Skeletal muscle satellite cell (primary cell): Measurements from ENCODE around the gene MUC5AC.
"Not testable (repeated sequence)": the region's sequence is repeated elsewhere in the genome, so short reads cannot be mapped to it uniquely, and the experiment has no call there.

Experiments
- H3K27me3 ChIP-seq: 2 replicates; pipeline ENCODE4 v1.7.0; 2013; ENCODE audit warnings: low read length; ENCODE audit not compliant: control insufficient read depth, insufficient read depth
- H3K36me3 ChIP-seq: 2 replicates; pipeline ENCODE4 v1.7.0; 2013; ENCODE audit warnings: mild to moderate bottlenecking, control low read depth, low read length; ENCODE audit not compliant: insufficient read depth
- H3K4me1 ChIP-seq: 2 replicates; pipeline ENCODE4 v1.7.0; 2013; ENCODE audit warnings: low read length; ENCODE audit not compliant: control insufficient read depth, insufficient read depth
- H3K4me2 ChIP-seq: 2 replicates; pipeline ENCODE4 v1.7.0; 2013; ENCODE audit warnings: mild to moderate bottlenecking, low read length
- H3K4me3 ChIP-seq: 2 replicates; pipeline ENCODE4 v1.7.0; 2013; ENCODE audit warnings: low read length
- H3K9ac ChIP-seq: 2 replicates; pipeline ENCODE4 v1.7.0; 2013; ENCODE audit warnings: mild to moderate bottlenecking, low read depth, low read length, moderate library complexity
- H3K9me3 ChIP-seq: replicated peaks from 2 replicates; pipeline ENCODE4 v1.7.0; 2013; ENCODE audit warnings: mild to moderate bottlenecking, control low read depth, low read length

The MUC5AC gene

DNA sequence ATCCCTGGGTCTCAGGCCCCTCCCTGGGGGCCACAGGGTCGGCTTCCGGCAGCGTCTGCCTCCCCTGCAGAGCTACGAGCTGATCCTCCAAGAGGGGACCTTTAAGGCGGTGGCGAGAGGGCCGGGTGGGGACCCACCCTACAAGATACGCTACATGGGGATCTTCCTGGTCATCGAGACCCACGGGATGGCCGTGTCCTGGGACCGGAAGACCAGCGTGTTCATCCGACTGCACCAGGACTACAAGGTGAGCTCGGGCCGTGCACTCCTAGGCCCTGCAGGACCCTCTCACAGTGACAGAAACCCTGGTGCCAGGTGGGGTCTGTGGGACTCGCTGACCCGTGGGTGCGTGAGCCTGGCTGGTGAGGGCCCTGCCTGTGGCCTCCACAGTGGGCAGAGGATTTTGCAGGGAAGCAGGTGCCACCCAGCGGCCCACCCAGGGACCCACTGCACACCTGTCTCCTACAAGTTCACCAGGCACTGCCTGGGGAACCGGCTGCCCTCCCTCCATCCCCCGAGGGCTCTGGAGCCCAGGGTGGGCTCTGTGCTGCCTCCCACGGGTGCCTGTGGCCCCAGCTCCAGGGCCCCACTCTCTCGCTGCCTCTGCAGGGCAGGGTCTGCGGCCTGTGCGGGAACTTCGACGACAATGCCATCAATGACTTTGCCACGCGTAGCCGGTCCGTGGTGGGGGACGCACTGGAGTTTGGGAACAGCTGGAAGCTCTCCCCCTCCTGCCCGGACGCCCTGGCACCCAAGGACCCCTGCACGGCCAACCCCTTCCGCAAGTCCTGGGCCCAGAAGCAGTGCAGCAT, 78.8 kb downstream of the MUC5AC start:
- H3K9ac ChIP-seq, result no peak overlapping the region
- H3K36me3 ChIP-seq, result no peaks in the 10 kb centered on the region
- no peak overlapping the region for H3K4me2 ChIP-seq
- no peak overlapping the region for H3K4me3 ChIP-seq
- no peaks in the 10 kb centered on the region for H3K4me1 ChIP-seq
- no peaks in the 10 kb centered on the region for H3K9me3 ChIP-seq
- peaks cover 3% of the 10 kb centered on the region for H3K27me3 ChIP-seq

DNA sequence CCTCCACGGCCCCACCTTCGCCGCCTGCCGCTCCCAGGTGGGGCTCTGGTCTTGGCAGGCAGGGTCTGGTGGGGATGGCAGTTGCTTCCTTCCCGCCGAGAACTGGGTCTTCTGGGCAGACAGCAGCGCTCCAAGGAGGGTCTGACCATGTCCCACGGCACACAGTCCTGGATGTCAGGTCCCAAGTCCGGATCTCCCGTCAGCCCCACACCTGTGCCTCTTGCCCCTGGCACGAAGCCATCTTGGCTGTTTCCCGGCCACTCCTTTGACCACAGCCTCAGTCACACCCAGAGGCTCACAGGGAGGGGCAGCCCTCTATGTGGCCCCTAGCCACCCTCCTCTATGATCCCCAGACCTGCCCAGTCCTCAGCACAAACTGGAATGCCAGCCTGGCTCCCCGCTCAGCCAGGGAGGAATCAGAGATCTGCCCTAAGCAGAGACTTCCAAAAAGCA, 79.4 kb downstream of the MUC5AC start:
- no peak overlapping the region for H3K4me2 ChIP-seq
- H3K9ac ChIP-seq, result no peak overlapping the region
- H3K4me3 ChIP-seq, result no peak overlapping the region
- H3K36me3 ChIP-seq, result no peaks in the 10 kb centered on the region
- H3K4me1 ChIP-seq, result no peaks in the 10 kb centered on the region
- H3K27me3 ChIP-seq, result peaks cover 3% of the 10 kb centered on the region
- H3K9me3 ChIP-seq, result no peaks in the 10 kb centered on the region

DNA sequence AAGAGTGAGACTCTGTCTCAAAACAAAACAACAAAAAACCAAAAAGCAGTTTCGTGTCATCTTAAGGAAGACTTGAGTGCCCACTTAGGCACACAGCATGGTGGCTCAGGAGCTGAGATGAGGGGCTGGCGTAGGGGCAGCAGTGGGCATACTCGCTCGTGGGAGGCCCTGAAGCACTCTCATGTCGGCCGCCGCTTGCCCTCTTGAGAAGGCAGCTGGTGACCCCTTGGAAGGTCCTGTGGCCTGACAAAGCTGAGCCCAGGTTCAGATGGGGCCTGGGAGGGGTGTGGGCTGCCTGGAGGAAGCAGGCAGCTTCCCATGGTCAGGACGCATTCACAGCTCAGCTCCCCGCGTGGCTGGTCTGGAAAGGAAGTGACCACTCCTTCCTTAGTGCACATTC, 80.1 kb downstream of the MUC5AC start:
- H3K9ac ChIP-seq, result no peak overlapping the region

DNA sequence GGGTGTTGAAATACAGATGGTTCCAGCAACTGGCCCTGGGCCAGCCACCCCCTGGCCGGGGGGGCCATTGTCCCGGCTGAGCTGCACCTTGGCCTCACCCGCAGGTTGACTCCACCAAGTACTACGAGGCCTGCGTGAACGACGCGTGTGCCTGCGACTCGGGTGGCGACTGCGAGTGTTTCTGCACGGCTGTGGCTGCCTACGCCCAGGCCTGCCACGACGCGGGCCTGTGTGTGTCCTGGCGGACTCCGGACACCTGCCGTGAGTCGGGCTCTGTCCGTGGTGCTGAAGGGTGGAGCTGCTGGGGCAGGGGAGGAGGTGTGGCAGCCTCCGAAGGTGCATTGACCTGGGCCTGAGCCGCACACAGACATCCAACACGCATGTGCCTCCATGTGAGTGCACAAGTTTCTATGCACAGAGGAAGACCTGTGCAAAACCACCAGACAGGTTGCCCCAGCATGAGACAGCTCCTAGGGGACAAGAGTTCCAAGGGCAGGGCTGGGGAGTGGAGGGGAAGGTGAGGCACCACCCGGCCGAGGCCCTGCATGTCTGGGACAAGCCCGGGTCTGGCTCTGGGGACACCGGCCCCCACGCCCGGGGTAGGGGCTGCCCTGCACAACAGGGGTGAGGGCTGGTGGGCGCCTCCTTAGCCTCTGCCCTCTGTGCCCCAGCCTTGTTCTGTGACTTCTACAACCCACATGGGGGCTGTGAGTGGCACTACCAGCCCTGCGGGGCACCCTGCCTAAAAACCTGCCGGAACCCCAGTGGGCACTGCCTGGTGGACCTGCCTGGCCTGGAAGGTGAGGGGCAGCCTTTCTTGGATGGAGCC, 81.2 kb downstream of the MUC5AC start:
- no peak overlapping the region for H3K4me2 ChIP-seq
- H3K9ac ChIP-seq, result no peak overlapping the region
- no peak overlapping the region for H3K4me3 ChIP-seq
- no peaks in the 10 kb centered on the region for H3K4me1 ChIP-seq
- peaks cover 3% of the 10 kb centered on the region for H3K27me3 ChIP-seq
- no peaks in the 10 kb centered on the region for H3K9me3 ChIP-seq
- H3K36me3 ChIP-seq, result no peaks in the 10 kb centered on the region

More for the DNA sequence above, 80.1 kb downstream of the MUC5AC start:
- Histone ChIP-seq H3K4me2 (no peak overlapping the region), H3K36me3 (no peaks in the 10 kb centered on the region), H3K9me3 (no peaks in the 10 kb centered on the region), H3K27me3 (peaks cover 3% of the 10 kb centered on the region), H3K4me3 (no peak overlapping the region), H3K4me1 (no peaks in the 10 kb centered on the region)

DNA sequence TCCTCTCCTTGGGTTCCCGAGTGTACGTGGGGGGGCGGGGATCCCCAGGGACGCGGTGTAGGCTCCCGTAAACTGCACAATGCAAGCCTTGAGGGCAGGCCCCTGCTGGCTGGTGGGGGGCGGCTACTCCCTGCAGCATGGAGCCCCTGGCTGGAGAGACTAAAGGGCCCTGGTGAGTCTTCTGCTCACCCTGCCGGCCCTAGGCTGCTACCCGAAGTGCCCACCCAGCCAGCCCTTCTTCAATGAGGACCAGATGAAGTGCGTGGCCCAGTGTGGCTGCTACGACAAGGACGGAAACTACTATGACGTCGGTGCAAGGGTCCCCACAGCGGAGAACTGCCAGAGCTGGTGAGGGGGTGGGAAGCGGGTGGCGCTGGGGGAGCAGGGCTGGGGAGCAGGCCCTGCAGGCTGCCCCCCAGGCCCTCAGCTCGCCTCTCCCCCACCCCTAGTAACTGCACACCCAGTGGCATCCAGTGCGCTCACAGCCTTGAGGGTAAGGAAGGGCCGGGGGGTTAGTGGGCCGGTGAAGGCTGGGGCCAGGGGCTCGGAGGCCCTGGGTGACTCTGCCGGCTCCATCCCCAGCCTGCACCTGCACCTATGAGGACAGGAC, 81.9 kb downstream of the MUC5AC start:
- Histone ChIP-seq H3K36me3 (no peaks in the 10 kb centered on the region), H3K9ac (no peak overlapping the region), H3K4me3 (no peak overlapping the region), H3K27me3 (peaks cover 3% of the 10 kb centered on the region), H3K4me1 (no peaks in the 10 kb centered on the region), H3K9me3 (no peaks in the 10 kb centered on the region), H3K4me2 (no peak overlapping the region)

DNA sequence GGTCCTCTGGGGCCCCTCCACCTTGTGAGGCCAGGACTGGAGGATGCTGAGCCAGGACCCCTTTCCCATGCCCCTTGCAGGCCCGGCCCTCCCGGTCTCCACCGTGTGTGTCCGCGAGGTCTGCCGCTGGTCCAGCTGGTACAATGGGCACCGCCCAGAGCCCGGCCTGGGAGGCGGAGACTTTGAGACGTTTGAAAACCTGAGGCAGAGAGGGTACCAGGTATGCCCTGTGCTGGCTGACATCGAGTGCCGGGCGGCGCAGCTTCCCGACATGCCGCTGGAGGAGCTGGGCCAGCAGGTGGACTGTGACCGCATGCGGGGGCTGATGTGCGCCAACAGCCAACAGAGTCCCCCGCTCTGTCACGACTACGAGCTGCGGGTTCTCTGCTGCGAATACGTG, 83.0 kb downstream of the MUC5AC start:
- Histone ChIP-seq H3K4me2 (no peak overlapping the region), H3K36me3 (no peaks in the 10 kb centered on the region), H3K9me3 (no peaks in the 10 kb centered on the region), H3K9ac (no peak overlapping the region), H3K4me3 (no peak overlapping the region), H3K4me1 (no peaks in the 10 kb centered on the region), H3K27me3 (peaks cover 3% of the 10 kb centered on the region)

DNA sequence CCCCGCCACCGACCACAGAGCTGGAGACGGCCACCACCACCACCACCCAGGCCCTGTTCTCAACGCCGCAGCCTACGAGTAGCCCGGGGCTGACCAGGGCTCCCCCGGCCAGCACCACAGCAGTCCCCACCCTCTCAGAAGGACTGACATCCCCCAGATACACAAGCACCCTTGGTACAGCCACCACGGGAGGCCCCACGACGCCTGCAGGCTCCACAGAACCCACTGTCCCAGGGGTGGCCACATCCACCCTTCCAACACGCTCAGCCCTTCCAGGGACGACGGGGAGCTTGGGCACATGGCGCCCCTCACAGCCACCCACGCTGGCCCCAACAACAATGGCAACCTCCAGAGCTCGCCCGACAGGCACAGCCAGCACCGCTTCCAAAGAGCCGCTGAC, 84.0 kb downstream of the MUC5AC start:
- H3K36me3 ChIP-seq, result no peaks in the 10 kb centered on the region
- no peak overlapping the region for H3K4me3 ChIP-seq
- H3K4me1 ChIP-seq, result no peaks in the 10 kb centered on the region
- no peaks in the 10 kb centered on the region for H3K9me3 ChIP-seq
- no peak overlapping the region for H3K9ac ChIP-seq
- H3K27me3 ChIP-seq, result no peaks in the 10 kb centered on the region
- H3K4me2 ChIP-seq, result no peak overlapping the region

DNA sequence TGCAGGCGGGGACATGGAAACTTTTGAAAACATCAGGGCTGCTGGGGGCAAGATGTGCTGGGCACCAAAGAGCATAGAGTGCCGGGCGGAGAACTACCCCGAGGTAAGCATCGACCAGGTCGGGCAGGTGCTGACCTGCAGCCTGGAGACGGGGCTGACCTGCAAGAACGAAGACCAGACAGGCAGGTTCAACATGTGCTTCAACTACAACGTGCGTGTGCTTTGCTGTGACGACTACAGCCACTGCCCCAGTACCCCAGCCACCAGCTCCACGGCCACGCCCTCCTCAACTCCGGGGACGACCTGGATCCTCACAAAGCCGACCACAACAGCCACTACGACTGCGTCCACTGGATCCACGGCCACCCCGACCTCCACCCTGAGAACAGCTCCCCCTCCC, 84.5 kb downstream of the MUC5AC start:
- Histone ChIP-seq H3K9ac (no peak overlapping the region), H3K27me3 (no peaks in the 10 kb centered on the region), H3K4me1 (no peaks in the 10 kb centered on the region), H3K4me3 (no peak overlapping the region), H3K36me3 (no peaks in the 10 kb centered on the region), H3K4me2 (no peak overlapping the region), H3K9me3 (no peaks in the 10 kb centered on the region)

DNA sequence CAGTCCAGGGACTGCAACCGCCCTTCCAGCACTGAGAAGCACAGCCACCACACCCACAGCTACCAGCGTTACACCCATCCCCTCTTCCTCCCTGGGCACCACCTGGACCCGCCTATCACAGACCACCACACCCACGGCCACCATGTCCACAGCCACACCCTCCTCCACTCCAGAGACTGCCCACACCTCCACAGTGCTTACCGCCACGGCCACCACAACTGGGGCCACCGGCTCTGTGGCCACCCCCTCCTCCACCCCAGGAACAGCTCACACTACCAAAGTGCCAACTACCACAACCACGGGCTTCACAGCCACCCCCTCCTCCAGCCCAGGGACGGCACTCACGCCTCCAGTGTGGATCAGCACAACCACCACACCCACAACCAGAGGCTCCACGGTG, 85.0 kb downstream of the MUC5AC start:
- not testable (repeated sequence) for H3K4me2 ChIP-seq, H3K27me3 ChIP-seq, H3K9ac ChIP-seq, H3K9me3 ChIP-seq, H3K36me3 ChIP-seq, H3K4me1 ChIP-seq, H3K4me3 ChIP-seq

DNA sequence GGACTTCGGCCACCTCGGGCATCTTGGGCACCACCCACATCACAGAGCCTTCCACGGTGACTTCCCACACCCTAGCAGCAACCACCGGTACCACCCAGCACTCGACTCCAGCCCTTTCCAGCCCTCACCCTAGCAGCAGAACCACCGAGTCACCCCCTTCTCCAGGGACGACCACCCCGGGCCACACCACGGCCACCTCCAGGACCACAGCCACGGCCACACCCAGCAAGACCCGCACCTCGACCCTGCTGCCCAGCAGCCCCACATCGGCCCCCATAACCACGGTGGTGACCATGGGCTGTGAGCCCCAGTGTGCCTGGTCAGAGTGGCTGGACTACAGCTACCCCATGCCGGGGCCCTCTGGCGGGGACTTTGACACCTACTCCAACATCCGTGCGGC, 85.8 kb downstream of the MUC5AC start:
- H3K9ac ChIP-seq, H3K27me3 ChIP-seq, H3K9me3 ChIP-seq, H3K36me3 ChIP-seq, H3K4me1 ChIP-seq, H3K4me2 ChIP-seq, H3K4me3 ChIP-seq: not testable (repeated sequence)

DNA sequence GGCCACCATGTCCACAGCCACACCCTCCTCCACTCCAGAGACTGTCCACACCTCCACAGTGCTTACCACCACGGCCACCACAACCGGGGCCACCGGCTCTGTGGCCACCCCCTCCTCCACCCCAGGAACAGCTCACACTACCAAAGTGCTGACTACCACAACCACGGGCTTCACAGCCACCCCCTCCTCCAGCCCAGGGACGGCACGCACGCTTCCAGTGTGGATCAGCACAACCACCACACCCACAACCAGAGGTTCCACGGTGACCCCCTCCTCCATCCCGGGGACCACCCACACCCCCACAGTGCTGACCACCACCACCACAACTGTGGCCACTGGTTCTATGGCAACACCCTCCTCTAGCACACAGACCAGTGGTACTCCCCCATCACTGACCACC, 86.8 kb downstream of the MUC5AC start:
- not testable (repeated sequence) for H3K9ac ChIP-seq, H3K36me3 ChIP-seq, H3K4me3 ChIP-seq, H3K9me3 ChIP-seq, H3K4me1 ChIP-seq, H3K27me3 ChIP-seq, H3K4me2 ChIP-seq
